Middle frontal gyrus (tissue), 1 donor: ENCODE measurements around the gene SINHCAF.

Source experiments
- DNase-seq: peaks from one replicate; pipeline ENCODE4 v3.0.0-alpha.2; 2015; ENCODE audit warnings: low spot score; ENCODE audit errors: extremely low spot score

SINHCAF gene

GRCh38 chr12:31234053-31234840, 91.7 kb downstream of the SINHCAF start:
- no peak for DNase-seq

GRCh38 chr12:31233061-31233730, 92.8 kb downstream of the SINHCAF start:
- DNase-seq, result no peak

- DNase-seq, result no peak
Observed at GRCh38 chr12:31232361-31232965, 93.5 kb downstream of the SINHCAF start.

GRCh38 chr12:31231611-31232360, 94.2 kb downstream of the SINHCAF start:
- DNase-seq, result no peak
